AG09309 (cell line): Measurements from ENCODE around the gene TSSK6.

Experiments
- DNase-seq: peaks from one replicate; pipeline ENCODE4 v3.0.0-alpha.2; 2010; ENCODE audit warnings: low read depth
- H3K4me3 ChIP-seq: 2 replicates; pipeline ENCODE4 v1.5.1; 2011; ENCODE audit warnings: mild to moderate bottlenecking, low read depth, low read length, moderate library complexity; ENCODE audit not compliant: control insufficient read depth
- TF ChIP-seq, protein P1 (sequence below): IDR thresholded peaks from 2 replicates; pipeline ENCODE4 v1.5.1; 2011; ENCODE audit warnings: mild to moderate bottlenecking, low read depth, low read length, inconsistent platforms; ENCODE audit not compliant: insufficient read depth, control insufficient read depth; ENCODE audit errors: missing control alignments

The TSSK6 gene

DNA sequence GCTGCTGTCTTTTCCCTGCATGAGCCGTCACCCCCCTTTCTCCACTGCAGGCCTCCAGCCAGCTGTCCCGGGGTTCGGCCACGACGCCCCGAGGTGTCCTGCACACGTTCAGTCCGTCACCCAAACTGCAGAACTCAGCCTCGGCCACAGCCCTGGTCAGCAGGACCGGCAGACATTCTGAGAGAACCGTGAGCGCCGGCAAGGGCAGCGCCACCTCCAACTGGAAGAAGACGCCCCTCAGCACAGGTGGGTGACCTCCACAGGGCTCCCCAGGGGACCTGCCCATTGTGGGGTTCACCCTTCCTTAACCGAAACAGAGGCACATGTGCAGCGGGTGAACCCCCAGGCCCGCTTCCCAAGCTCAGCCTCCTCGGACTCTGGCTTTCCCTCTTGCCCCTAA is 13.1 kb downstream of the TSSK6 start:
- DNase-seq: no peak
- H3K4me3 ChIP-seq: no peak overlapping the region
- TF ChIP-seq, protein P1, sequence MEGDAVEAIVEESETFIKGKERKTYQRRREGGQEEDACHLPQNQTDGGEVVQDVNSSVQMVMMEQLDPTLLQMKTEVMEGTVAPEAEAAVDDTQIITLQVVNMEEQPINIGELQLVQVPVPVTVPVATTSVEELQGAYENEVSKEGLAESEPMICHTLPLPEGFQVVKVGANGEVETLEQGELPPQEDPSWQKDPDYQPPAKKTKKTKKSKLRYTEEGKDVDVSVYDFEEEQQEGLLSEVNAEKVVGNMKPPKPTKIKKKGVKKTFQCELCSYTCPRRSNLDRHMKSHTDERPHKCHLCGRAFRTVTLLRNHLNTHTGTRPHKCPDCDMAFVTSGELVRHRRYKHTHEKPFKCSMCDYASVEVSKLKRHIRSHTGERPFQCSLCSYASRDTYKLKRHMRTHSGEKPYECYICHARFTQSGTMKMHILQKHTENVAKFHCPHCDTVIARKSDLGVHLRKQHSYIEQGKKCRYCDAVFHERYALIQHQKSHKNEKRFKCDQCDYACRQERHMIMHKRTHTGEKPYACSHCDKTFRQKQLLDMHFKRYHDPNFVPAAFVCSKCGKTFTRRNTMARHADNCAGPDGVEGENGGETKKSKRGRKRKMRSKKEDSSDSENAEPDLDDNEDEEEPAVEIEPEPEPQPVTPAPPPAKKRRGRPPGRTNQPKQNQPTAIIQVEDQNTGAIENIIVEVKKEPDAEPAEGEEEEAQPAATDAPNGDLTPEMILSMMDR: no peak

DNA sequence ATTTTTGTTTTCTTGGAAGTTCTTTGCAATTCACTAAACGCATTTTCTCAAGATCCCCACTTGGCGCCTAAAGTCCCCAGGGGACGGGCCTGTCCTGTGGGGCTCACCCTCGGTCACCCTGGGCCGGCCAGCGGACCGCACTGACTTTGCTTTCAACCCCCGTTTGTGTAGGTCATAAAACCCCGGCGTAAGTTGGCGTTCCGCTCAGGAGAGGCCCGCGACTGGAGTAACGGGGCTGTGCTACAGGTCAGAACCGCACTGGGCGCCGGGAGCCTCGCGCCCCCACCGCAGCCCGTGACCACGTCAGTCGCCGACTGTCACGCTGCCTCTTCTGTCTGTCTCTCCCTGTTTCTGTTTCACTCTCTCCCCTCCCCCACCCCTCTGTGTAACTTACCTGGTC is 13.6 kb downstream of the TSSK6 start:
- TF ChIP-seq, protein P1: no peak
- no peak for DNase-seq
- H3K4me3 ChIP-seq: no peak overlapping the region

DNA sequence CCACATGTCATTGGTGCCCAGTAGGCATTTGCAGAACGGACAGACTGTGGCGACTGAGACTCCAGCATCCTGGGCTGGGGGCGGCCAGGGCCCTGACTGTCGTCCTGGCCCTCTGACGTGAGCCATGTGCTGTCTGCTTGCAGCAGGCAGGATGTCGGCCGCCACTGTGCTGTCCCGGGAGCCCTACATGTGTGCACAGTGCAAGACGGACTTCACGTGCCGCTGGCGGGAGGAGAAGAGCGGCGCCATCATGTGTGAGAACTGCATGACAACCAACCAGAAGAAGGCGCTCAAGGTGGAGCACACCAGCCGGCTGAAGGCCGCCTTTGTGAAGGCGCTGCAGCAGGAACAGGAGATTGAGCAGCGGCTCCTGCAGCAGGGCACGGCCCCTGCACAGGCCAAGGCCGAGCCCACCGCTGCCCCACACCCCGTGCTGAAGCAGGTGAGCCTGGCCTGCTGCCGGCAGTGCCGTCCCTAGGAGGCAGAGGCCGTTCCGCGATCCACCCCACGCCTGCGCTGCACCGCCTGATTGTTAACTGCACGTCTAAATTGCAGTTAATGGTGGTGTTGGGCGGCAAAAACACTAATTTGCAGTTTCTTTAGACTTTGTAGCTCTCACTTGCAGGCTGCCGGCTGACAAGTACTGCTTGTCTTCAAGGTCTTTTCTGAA is 14.2 kb downstream of the TSSK6 start:
- no peak for DNase-seq
- TF ChIP-seq, protein P1: no peak

DNA sequence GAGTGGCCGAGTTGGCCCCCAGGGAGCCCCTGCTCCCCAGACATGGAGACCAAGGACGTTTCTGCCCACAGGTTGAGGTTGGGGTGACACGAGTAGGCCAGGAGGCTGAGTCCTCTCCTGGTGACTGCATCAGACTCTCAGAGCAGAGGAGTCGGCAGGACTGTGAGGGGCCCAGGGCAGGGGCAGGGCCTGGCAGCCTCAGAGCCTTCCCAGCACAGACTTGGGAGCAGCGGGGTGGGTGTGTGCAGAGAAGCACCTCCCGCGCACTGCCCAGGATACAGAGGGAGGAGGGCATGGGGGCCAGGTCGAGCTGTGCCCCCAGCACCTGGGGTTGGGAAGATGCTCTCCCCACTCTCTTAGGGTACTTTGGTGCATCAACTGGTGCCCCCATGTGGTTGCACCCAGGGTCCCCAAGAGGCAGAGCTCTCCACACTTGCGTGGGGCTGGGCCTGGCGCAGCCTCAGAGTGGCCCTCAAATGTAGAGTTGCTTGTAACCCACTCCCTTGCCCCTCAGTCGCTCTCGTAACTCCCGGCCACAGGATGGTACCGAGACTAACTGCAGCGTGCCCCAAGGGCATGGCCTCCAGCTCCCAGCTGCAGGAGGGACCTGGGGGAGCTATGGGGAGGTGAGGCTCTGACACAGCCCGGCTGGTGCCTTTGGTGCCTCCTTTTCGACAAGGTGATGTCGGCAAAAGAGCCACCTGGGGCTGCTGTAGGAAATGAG is 15.9 kb downstream of the TSSK6 start:
- no peak for DNase-seq
- H3K4me3 ChIP-seq: no peak overlapping the region
- TF ChIP-seq, protein P1: no peak

More for the DNA sequence above, 14.2 kb downstream of the TSSK6 start:
- H3K4me3 ChIP-seq: no peak overlapping the region

DNA sequence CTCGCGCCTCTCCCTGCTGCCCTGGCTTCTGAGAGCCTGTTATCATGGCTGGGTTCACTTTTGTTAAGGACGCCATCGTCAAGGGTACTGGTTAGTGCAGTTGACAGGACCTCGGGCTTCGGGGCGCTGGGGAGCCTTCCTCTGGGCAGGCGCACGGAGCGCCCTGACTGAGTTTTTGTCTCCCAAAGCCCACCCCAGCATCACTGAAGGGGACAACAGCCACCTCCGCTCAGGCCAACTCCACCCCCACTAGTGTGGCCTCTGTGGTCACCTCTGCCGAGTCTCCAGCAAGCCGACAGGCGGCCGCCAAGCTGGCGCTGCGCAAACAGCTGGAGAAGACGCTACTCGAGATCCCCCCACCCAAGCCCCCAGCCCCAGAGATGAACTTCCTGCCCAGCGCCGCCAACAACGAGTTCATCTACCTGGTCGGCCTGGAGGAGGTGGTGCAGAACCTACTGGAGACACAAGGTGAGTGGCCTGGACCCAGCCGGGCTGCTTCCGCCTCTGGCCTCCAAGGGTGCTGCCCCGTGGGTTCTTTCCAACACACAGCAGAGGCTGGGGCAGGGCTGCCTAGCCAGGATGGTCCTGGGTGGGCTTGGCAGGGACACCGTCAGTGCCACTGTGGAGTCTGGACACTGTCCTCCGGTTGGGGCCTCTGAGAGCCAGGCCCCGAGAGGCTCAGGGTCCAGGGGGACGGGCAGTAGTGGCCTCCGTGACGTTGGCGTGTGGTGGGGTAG is 16.9 kb downstream of the TSSK6 start:
- TF ChIP-seq, protein P1: no peak
- no peak overlapping the region for H3K4me3 ChIP-seq
- DNase-seq: no peak

DNA sequence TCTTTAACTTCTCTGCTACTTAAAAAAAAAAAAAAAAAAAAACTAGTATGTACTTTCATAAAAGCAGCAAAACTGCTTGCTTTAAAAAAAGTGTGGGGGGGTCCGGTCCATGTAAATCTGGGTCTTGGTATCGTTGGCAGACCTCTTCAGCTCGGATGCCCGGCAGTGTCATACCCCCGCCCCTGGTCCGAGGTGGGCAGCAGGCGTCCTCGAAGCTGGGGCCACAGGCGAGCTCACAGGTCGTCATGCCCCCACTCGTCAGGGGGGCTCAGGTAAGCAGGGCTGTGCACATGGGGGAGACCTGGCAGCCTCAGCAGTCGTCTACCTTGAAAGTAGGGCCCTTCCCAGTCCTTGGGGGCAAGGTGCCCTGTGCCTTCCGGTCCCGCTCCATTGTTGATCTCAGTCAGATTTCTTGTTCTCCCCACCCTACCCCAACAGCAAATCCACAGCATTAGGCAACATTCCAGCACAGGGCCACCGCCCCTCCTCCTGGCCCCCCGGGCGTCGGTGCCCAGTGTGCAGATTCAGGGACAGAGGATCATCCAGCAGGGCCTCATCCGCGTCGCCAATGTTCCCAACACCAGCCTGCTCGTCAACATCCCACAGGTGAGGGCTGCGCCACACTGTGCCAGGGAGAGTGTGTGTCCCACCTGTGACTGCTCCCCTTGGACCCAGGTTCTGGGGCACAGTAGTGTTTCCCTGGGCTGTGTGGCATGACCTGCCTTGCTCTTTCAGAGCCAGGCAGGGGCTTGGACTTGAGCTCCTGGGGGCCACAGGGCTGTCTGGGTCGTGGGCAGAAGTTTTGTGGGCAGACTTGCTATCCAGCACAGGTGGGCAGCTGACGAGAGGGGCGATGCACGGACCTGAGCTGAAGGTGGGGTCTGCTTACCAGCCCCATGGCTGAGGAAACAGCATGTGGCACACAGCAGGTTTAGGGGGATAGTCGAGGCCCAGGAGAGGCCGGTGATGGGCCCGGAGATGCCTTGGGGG is 19.4 kb downstream of the TSSK6 start:
- TF ChIP-seq, protein P1: no peak
- H3K4me3 ChIP-seq: no peak overlapping the region
- DNase-seq: no peak
